Ovary (tissue), 3 donors: Measurements from ENCODE around the gene RUNX1.

ENCODE experiments used
- CTCF ChIP-seq, 3 donors: fragments of 450-650 bp in 2 of 3; fragments of 200-600 bp in 1 of 3; IDR thresholded peaks; one replicate each; pipeline versions ENCODE4 v1.5.1 to v1.8.0; 2016 to 2022; ENCODE audit warnings: antibody characterized with exemption in 3 of 3, mild to moderate bottlenecking in 1 of 3
- EP300 ChIP-seq: sonication (generic); formaldehyde crosslinking; IDR thresholded peaks from one replicate; pipeline ENCODE4 v1.6.1; 2017; ENCODE audit warnings: antibody characterized with exemption
- POLR2A ChIP-seq: fragments of 450-650 bp; IDR thresholded peaks from one replicate; pipeline ENCODE4 v1.6.1; 2017; ENCODE audit warnings: antibody characterized with exemption, mild to moderate bottlenecking, moderate library complexity
- donor health status: DM: no; HTN: no; CAD: no.

DNA sequence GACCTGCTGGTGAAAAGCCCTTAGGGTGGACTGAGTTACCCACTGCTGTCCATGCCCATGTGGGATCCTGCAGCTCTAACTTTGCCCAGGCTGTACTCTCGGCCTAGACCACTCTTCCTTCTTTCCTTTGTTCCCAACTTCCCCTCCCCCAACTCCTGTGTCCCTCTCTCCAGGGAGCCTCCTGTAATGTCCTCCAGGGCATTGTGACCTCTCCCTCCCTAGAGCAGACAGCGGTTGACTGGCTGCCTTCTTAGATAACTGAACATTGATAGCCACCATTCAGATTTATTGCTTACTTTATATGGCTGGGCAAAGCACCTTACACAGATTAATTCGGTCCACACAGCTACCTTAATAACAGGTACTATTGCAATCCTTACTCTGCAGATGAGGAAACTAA is 5.0 kb downstream of the RUNX1 start:
- TF ChIP-seq CTCF (IDR thresholded peaks at IDR 0.05) (no peak), EP300 (no peak), POLR2A (no peak)
